SKM-1 (cell line): ENCODE measurements around the gene DUSP1.

Experiments
- DNase-seq: peaks from one replicate; lab custom pipeline; 2025; ENCODE audit not compliant: unreplicated experiment; lab: John Stamatoyannopoulos, UW

The DUSP1 gene

GRCh38 chr5:172782169-172783039 is 11.4 kb upstream of the DUSP1 start:
- DNase-seq = no peak

- DNase-seq = no peak
Observed at GRCh38 chr5:172779691-172780341, 8.8 kb upstream of the DUSP1 start.

GRCh38 chr5:172777881-172778814 is 7.2 kb upstream of the DUSP1 start:
- no peak for DNase-seq

- DNase-seq = no peak
Observed at GRCh38 chr5:172776235-172776594, 5.2 kb upstream of the DUSP1 start.

- DNase-seq = peak; percentile 92
Observed at GRCh38 chr5:172775326-172776234, 4.6 kb upstream of the DUSP1 start.

GRCh38 chr5:172774561-172775315 is 3.7 kb upstream of the DUSP1 start:
- no peak for DNase-seq

- DNase-seq = no peak
Observed at GRCh38 chr5:172773481-172774469, 2.8 kb upstream of the DUSP1 start.

- peak; percentile 85 for DNase-seq
Observed at GRCh38 chr5:172772112-172772906, 1.3 kb upstream of the DUSP1 start.

GRCh38 chr5:172771439-172772111 is 580 bp upstream of the DUSP1 start:
- no peak for DNase-seq

GRCh38 chr5:172770374-172770674 is 671 bp downstream of the DUSP1 start:
- DNase-seq = no peak

- no peak for DNase-seq
Observed at GRCh38 chr5:172769616-172770373, 1.2 kb downstream of the DUSP1 start.

GRCh38 chr5:172769342-172769615 is 1.7 kb downstream of the DUSP1 start:
- no peak for DNase-seq

GRCh38 chr5:172768573-172769341 is 2.2 kb downstream of the DUSP1 start:
- DNase-seq = no peak

- DNase-seq = no peak
Observed at GRCh38 chr5:172768098-172768572, 2.9 kb downstream of the DUSP1 start.

- no peak for DNase-seq
Observed at GRCh38 chr5:172766287-172767108, 4.5 kb downstream of the DUSP1 start.
